ENCODE measurements around the gene LMTK2. TPM values are rescaled to one million over a fixed set of nuclear protein-coding genes. Genes with fewer than 3 reads are reported as not detected.

The LMTK2 gene
- total RNA-seq, 2 experiments from 2014 or later = 10.0 to 17.5 TPM

GRCh38 chr7:98177553-98177952 is 70.9 kb downstream of the LMTK2 start:
- no peak overlapping the region for H3K4me2 ChIP-seq (ENCODE audit: low read length)
- POLR2A ChIA-PET = interaction anchor here (0.8 kb wide), 1 partner anchor 70 kb away, joined by 4 read pairs; no protein-coding TSS in a partner anchor
- no TSS peak for BruUV-seq (replicated peaks)
- peaks cover 23% of the 10 kb centered on the region; the same call in 1 of the 2 replicates for H3K36me3 ChIP-seq (ENCODE audit: insufficient read depth, low read length)
- H3K9me3 ChIP-seq (ENCODE audit: low read length) = no peaks in the 10 kb centered on the region
- no peak for TF ChIP-seq CTCF (conservative IDR thresholded peaks at IDR 0.05; ENCODE audit: low read length)
- TF ChIP-seq EZH2phosphoT487 (IDR thresholded peaks at IDR 0.05; ENCODE audit: borderline replicate concordance, low read depth, low read length) = no peak
- H3K27ac ChIP-seq (ENCODE audit: low read depth, low read length, poor library complexity, severe bottlenecking) = no peak overlapping the region
- no peak overlapping the region for H2AFZ ChIP-seq (ENCODE audit: low read length)
- no peaks in the 10 kb centered on the region for H4K20me1 ChIP-seq (ENCODE audit: insufficient read depth, low read length)
- H3K9me2 ChIP-seq (ENCODE audit: insufficient read depth, low read length) = no peaks in the 10 kb centered on the region
- peaks cover 15% of the 10 kb centered on the region for H3K4me1 ChIP-seq (ENCODE audit: insufficient read depth, low read length, poor library complexity, severe bottlenecking)
- intact Hi-C loops (cut with micrococcal nuclease; ENCODE audit: unreplicated experiment) = no loop called here
- no peak for DNase-seq (ENCODE audit: low spot score)
- H3K79me2 ChIP-seq (ENCODE audit: insufficient read depth, low read depth, low read length) = no peaks in the 10 kb centered on the region
- CTCF ChIA-PET (ENCODE audit: unreplicated experiment) = interaction anchor here (0.6 kb wide), 1 partner anchor 155 kb away, joined by 3 read pairs; no protein-coding TSS in a partner anchor
- no peak overlapping the region for H3K4me3 ChIP-seq (ENCODE audit: low read depth, low read length, poor library complexity, severe bottlenecking)

GRCh38 chr7:98178321-98178720 is 71.7 kb downstream of the LMTK2 start:
- CTCF ChIA-PET (ENCODE audit: unreplicated experiment) = interaction anchor here (0.6 kb wide), 1 partner anchor 156 kb away, joined by 3 read pairs; no protein-coding TSS in a partner anchor
- intact Hi-C loops (cut with micrococcal nuclease; ENCODE audit: unreplicated experiment) = no loop called here
- H3K27ac ChIP-seq (ENCODE audit: low read depth, low read length, poor library complexity, severe bottlenecking) = no peak overlapping the region

More at GRCh38 chr7:98178321-98178720, 71.7 kb downstream of the LMTK2 start:
- Histone ChIP-seq H3K36me3 (ENCODE audit: insufficient read depth, low read length) (peaks cover 23% of the 10 kb centered on the region; the same call in 1 of the 2 replicates), H4K20me1 (ENCODE audit: insufficient read depth, low read length) (no peaks in the 10 kb centered on the region), H3K9me3 (ENCODE audit: low read length) (no peaks in the 10 kb centered on the region), H3K79me2 (ENCODE audit: insufficient read depth, low read depth, low read length) (no peaks in the 10 kb centered on the region), H3K9me2 (ENCODE audit: insufficient read depth, low read length) (no peaks in the 10 kb centered on the region), H3K4me2 (ENCODE audit: low read length) (no peak overlapping the region; the same call in 1 of the 2 replicates), H2AFZ (ENCODE audit: low read length) (no peak overlapping the region), H3K4me1 (ENCODE audit: insufficient read depth, low read length, poor library complexity, severe bottlenecking) (peaks cover 15% of the 10 kb centered on the region), H3K4me3 (ENCODE audit: low read depth, low read length, poor library complexity, severe bottlenecking) (no peak overlapping the region)
- TF ChIP-seq CTCF (conservative IDR thresholded peaks at IDR 0.05; ENCODE audit: low read length) = no peak
- no TSS peak for BruUV-seq (replicated peaks)
- DNase-seq (ENCODE audit: low spot score) = no peak
- POLR2A ChIA-PET = interaction anchor here (0.6 to 0.8 kb wide), 2 partner anchors 71 to 581 kb away, joined by 4 read pairs; no protein-coding TSS in a partner anchor

Measured in OCI-LY7 (cell line).